GM19438 (cell line): ENCODE measurements around the gene SERPINA5.
"Not testable (repeated sequence)": the region's sequence is repeated elsewhere in the genome, so short reads cannot be mapped to it uniquely, and the experiment has no call there.

Experiments used
- ATAC-seq: cut with Tn5 transposase; IDR thresholded peaks from one replicate; pipeline ENCODE4 v1.9.1; 2021; ENCODE audit warnings: low read depth; ENCODE audit not compliant: unreplicated experiment

SERPINA5 gene

GRCh38 chr14:94598816-94599655 is 17.8 kb downstream of the SERPINA5 start:
- ATAC-seq: no peak

DNA sequence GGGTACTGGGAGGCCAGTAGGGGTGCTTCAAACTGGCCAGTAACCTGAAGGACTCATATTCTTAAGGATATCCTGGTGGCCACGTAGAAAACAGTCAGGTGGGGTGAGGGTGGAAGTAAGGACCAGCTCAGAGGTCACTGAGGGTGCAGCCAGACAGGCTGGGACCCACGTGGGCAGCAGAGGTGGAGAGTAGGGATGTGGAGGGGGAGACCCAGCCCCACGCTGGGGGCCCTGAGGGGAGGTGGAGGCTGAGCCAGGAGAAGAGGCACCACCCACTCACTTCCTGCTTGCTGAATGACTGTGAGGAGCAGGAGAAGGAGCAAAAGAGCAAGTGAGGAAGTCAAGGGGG is 18.4 kb downstream of the SERPINA5 start:
- ATAC-seq: no peak

DNA sequence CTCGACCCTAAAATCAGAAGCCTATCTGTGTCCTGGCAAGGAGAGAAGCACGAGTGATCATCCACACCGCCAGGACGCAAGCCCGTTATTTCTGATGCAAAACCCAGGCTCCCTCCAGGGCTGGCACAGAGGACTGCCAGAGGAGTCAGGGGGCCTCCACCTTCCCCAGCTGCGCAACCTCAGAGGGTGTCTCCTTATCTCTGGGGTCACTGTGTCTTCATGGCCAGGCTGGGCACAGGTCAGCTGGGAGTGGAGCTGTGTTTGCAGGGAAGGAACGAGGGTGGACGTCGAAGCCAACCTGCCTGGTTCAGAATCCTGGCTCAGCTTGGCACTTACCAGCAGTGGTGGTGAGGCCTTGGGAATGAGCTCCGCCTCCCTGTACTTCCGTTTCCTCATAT is 18.9 kb downstream of the SERPINA5 start:
- no peak for ATAC-seq

- no peak for ATAC-seq
These were observed 20.7 kb downstream of the SERPINA5 start for GRCh38 chr14:94601884-94602391.

- no peak for ATAC-seq
These were observed 21.5 kb downstream of the SERPINA5 start for GRCh38 chr14:94602722-94603121.

DNA sequence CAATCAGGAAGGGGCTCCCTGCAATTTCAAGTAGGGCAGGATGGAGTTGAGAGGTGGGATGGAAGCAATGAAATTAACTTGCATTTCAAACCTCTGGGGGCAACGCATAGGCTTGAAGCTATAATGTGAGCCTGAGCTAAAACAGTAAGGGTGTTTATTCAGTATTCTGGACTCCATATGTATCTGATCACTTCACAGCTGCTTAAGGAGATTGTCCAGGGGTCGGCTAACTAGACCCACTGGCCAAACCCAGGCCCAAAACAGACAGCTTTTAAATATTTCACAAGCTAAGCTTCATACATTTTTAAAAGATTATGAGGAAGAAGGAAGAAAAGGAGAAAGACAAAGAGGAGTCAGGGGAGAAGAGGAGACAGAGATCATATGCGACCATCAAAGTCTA is 24.1 kb downstream of the SERPINA5 start:
- ATAC-seq: no peak

- ATAC-seq: not testable (repeated sequence)
These were observed 27.7 kb downstream of the SERPINA5 start for GRCh38 chr14:94608966-94609365.

GRCh38 chr14:94611179-94611578 is 30.0 kb downstream of the SERPINA5 start:
- no peak for ATAC-seq

GRCh38 chr14:94612174-94612573 is 30.9 kb downstream of the SERPINA5 start, which contains the start of gene SERPINA3:
TSS of gene SERPINA3 (plus strand) at chr14:94612391. CDS start at chr14:94614442, 2,051 bp downstream.
- no peak for ATAC-seq

DNA sequence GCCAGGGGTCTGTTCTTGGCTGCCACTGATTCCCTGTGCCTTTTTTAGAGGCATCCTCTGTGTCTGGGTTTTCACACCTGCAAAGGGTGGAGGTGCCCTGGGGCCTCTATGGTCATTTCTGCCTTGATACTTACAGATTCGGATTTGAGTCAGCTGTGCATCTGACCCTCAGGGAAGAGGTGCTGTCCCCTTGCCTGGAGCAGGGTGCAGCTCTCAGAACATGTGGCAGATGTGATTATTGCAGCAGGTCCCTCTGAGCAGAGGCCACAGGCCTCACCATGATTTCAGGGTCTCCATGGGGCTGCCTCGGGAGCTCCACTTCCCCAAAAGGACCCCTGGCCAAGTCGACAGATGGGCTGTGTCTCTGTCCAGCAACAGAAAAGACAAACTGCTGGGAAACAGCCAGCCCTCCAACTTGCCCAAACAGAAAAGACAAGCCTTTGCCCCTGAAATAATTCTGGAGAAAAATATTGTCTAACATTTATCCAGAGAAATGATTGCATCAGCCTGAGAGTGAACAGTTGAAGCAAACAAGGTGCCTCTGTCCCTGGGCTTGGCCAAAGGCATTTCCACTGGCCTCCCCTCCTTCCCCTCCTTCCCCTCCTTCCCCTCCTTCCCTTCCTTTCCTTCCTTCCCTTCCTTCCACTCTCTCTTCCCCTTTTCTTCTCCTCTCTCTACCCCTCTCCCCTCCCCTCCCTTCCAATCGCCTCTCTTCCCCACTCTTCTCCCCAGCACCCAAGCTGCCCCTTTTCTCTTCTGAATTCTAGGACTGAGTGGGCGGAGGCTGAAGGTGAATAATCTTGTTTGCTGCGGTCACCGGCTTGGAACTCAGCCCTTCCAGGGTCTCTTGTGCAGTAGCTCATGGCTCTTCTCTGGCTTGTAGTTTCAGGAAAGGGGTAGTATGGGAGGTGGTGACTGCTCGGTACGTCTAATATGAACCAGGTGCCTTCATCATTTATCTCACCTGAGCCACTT is 31.6 kb downstream of the SERPINA5 start:
- no peak for ATAC-seq

GRCh38 chr14:94613720-94614644 is 32.8 kb downstream of the SERPINA5 start:
- ATAC-seq: no peak

- no peak for ATAC-seq
These were observed 33.6 kb downstream of the SERPINA5 start for GRCh38 chr14:94614802-94615201.

DNA sequence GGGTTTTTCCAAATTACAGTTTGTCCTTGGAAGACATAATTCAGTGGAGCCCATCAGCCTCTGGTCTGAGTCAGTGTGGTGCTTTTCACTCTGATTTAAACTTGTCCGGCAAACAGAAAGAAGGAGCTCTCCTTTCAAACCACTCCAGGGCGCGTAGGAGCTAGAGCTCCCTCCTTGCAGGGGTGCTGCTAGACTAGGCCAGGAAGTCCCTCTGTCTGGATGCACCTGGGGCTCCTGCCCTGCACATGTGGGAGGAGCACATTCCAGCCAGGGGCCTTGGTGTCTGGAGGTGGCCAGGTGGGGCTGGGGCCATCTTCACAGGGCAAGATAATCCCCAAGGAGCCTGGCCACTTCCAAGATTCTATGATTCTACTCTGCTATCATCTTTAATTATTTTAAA is 34.0 kb downstream of the SERPINA5 start:
- no peak for ATAC-seq

DNA sequence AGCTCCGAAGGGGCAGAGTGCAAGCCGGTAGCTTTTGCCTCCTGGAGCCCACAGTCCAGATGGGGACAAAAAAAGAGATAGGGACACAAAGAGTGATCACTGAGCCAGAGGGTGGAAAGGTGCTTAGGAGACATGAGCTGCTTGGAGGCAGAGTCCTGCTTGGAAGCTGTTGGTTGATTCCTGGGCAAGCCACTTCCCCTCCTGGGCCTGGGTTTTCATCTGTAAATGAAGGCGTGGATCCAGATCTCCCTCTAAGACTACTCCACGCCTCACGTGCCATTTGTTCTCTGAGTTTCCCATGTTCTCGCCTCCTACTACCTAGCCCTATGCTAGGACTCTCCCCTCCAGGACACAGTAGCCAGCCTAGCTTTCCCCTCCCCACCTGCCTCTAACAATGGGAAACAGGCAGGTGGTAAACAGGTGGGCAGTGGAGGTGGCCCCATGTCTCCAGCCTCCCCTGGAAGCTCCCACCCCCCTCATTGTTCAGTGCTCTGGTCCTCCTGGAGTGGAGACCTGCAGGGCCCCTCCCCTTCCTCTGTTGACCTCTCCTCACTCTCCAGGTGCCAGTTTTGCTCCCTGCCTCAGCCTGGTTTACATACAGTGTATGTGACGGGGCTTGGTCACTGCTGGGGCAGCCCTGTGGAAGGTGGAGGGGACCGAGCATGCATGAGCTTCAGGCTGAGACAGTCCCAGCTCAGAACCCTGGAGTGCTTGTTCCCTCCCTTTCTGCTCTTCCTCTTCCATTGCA is 34.8 kb downstream of the SERPINA5 start:
- ATAC-seq: no peak

DNA sequence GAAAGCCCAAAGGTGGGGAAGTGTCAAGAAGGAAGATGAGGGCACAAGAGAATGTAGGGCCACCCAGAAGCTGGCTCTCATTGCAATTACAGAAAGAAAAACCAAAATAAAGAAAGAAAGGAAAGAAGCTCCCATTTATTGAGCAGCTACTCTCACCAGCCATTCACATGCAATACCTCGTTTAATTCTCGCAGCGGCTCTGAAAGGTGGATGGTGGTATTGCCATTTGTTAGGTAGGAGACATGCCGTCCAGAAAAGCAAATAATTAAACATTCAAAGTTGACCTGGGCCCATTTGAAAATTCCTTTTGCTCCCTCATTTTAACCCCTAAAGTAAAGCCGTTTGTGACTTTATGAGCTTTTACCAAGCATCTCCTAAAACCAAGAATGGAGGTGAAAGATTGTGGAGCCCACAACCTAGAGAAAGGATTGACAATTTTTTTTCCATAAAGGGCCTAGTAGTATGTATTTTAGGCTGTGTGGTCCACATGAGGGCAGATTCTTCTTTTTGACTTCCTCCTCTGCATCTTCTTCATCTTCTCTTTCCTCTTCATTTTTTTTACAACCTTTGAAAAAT is 36.2 kb downstream of the SERPINA5 start:
- ATAC-seq: no peak

DNA sequence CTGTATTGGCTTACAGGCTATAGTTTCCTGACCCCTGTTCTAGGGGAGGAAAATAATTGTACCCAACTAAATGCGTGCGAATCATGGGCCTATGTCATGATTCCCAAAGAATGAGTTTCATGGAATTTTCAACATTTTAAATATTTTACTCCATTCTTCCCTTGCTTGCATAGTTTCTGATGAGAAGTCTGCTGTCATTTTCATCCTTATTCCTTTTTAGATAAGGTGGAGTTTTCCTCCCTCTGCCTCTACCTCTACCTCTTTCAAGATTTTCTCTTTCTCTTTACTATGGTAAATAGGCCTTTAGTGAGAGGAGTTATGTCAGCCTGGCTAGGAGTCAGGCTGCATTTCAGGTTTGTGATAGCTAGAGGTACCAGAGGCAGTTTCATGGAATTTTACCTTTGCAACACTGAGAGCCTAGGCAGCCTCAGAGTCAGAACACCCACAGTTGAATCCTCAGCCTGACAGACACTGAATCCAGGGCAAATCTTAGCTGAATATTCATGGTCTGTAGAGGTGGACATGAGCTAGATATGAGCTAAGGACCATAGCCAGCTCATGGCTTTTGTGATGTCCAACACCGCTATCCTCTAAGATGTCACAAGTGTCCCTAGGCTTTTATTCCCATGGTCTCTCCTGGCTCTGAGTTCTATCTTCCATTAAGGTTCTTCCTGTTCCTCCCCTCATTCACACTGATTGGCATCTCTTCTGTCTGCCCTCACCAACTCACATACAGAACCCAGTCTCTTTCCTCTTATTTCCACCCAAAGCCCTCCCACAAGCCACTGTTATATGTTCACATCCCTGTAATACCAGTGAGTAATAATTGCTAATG is 37.0 kb downstream of the SERPINA5 start:
- ATAC-seq: no peak

GRCh38 chr14:94619297-94619696 is 38.1 kb downstream of the SERPINA5 start:
- no peak for ATAC-seq

GRCh38 chr14:94620597-94620996 is 39.4 kb downstream of the SERPINA5 start:
- ATAC-seq: no peak
